ENCODE data around the gene CCDC201.

The CCDC201 gene

DNA sequence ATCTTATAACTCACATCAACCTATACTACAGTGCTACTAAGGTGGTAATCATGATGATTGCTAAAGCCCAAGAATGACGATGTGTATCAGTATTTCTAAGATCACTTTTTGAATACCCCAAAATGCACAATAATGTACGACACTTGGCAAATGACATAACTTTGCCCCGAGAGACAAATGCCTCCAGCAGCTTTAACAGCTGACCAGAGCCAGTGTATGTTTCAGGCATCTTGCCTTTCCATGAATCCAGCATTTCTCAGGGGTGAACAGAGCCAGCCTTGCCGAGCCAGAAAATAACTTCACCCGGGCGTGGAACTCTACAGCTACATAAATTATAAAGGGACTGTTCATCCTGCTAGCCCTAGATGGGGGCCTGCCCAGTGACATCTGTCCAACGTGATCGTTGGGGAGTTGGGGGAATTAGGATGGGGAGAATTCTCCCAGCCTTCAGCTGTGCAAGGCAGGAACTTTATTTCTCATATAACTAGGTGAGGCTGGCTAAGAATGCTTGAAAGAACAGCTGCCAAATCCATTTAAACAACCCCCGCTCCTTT, 46.4 kb upstream of the CCDC201 start:
- no peak for DNase-seq (ENCODE audit: low spot score)
- in situ Hi-C loops (cut with MboI; ENCODE audit: low pct_unique_long_range_greater_than_20kb, low sequenced_read_pairs, unreplicated experiment): loop anchor here (10.0 to 25.0 kb wide), 2 partner anchors 1165 to 1268 kb away; no protein-coding TSS in a partner anchor
- TF ChIP-seq, protein P1, sequence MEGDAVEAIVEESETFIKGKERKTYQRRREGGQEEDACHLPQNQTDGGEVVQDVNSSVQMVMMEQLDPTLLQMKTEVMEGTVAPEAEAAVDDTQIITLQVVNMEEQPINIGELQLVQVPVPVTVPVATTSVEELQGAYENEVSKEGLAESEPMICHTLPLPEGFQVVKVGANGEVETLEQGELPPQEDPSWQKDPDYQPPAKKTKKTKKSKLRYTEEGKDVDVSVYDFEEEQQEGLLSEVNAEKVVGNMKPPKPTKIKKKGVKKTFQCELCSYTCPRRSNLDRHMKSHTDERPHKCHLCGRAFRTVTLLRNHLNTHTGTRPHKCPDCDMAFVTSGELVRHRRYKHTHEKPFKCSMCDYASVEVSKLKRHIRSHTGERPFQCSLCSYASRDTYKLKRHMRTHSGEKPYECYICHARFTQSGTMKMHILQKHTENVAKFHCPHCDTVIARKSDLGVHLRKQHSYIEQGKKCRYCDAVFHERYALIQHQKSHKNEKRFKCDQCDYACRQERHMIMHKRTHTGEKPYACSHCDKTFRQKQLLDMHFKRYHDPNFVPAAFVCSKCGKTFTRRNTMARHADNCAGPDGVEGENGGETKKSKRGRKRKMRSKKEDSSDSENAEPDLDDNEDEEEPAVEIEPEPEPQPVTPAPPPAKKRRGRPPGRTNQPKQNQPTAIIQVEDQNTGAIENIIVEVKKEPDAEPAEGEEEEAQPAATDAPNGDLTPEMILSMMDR (IDR thresholded peaks at IDR 0.05; ENCODE audit: extremely low read depth, insufficient read depth, missing control alignments): no peak

GRCh38 chr7:45918556-45918955, 45.7 kb upstream of the CCDC201 start:
- TF ChIP-seq, protein P1 (IDR thresholded peaks at IDR 0.05; ENCODE audit: extremely low read depth, insufficient read depth, missing control alignments): no peak
- no peak for DNase-seq (ENCODE audit: low spot score)
- in situ Hi-C loops (cut with MboI; ENCODE audit: low pct_unique_long_range_greater_than_20kb, low sequenced_read_pairs, unreplicated experiment): loop anchor here (10.0 to 25.0 kb wide), 2 partner anchors 1166 to 1269 kb away; no protein-coding TSS in a partner anchor

DNA sequence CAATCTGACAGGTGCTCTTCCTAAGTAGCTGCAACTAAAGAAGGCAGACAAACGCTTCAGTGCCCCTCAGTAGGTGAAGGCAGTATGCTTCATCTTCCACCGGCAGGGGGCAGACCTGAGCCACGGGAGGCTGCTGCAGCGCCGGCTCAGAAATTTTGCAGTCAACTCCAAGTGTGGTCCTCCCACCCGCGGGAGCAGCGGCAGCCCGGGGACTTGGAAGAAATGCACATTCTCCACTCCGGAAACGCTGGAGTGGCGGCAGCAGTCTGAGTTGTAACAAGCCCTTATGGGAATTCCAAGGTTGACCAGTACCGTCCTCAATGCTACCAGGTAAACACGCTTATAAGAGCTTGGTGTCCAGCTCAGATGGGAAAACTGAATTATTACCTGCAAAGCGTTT, 44.8 kb upstream of the CCDC201 start:
- DNase-seq (ENCODE audit: low spot score): peak; percentile 83
- TF ChIP-seq, protein P1 (IDR thresholded peaks at IDR 0.05; ENCODE audit: extremely low read depth, insufficient read depth, missing control alignments): peak; percentile 94
- in situ Hi-C loops (cut with MboI; ENCODE audit: low pct_unique_long_range_greater_than_20kb, low sequenced_read_pairs, unreplicated experiment): loop anchor here (10.0 to 25.0 kb wide), 2 partner anchors 1167 to 1270 kb away; no protein-coding TSS in a partner anchor

DNA sequence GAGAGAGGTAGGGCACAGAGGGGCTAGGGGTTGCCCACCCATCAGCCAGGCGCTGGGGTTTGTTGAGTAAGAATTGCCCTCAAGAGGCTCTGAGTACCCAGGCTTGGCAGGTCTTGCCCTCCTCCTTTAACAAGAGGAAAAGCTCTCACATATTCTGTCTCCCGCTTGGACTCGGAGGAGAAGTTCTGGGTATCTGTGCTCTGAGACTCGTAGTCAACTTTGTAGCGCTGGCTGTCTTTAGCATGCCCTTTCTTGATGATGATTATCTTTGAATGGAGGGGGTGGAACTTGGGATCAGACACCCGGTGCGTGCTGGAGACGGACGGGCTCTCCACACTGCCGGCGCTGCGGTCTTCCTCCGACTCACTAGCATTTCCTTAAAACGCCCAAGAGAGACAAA, 44.2 kb upstream of the CCDC201 start:
- TF ChIP-seq, protein P1 (IDR thresholded peaks at IDR 0.05; ENCODE audit: extremely low read depth, insufficient read depth, missing control alignments): no peak
- in situ Hi-C loops (cut with MboI; ENCODE audit: low pct_unique_long_range_greater_than_20kb, low sequenced_read_pairs, unreplicated experiment): loop anchor here (10.0 to 25.0 kb wide), 2 partner anchors 1168 to 1270 kb away; no protein-coding TSS in a partner anchor
- no peak for DNase-seq (ENCODE audit: low spot score)

- TF ChIP-seq, protein P1 (IDR thresholded peaks at IDR 0.05; ENCODE audit: extremely low read depth, insufficient read depth, missing control alignments): no peak
- in situ Hi-C loops (cut with MboI; ENCODE audit: low pct_unique_long_range_greater_than_20kb, low sequenced_read_pairs, unreplicated experiment): loop anchor here (10.0 to 25.0 kb wide), 2 partner anchors 1169 to 1272 kb away; no protein-coding TSS in a partner anchor
- no peak for DNase-seq (ENCODE audit: low spot score)
Measured at GRCh38 chr7:45915606-45916005, 42.7 kb upstream of the CCDC201 start.

DNA sequence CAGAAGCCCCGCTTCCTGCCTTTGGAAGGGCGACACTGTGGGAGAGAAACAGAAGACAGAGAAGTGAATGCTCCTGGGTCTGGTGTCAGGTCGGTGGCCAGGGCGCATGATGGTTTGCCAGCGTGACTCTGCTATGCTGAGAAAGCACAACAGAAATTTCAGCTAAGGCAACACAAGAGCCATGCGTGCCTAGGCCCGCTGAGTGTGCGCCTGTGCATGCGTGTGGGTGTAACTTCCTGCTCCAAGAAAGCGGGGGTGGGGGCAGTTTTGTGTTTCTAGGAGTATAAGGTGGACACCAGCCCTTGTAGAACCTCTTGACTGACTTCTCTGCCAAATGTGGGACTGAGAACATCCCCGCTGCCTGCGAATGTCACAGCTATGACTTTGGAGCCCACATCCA, 42.0 kb upstream of the CCDC201 start:
- in situ Hi-C loops (cut with MboI; ENCODE audit: low pct_unique_long_range_greater_than_20kb, low sequenced_read_pairs, unreplicated experiment): loop anchor here (10.0 to 25.0 kb wide), 2 partner anchors 1170 to 1272 kb away; no protein-coding TSS in a partner anchor
- TF ChIP-seq, protein P1 (IDR thresholded peaks at IDR 0.05; ENCODE audit: extremely low read depth, insufficient read depth, missing control alignments): no peak
- no peak for DNase-seq (ENCODE audit: low spot score)

All from GM13977 (cell line).